Measurements from ENCODE around the gene ABHD15.

GRCh38 chr17:29611351-29612093, 44.7 kb upstream of the ABHD15 start:
- TF ChIP-seq EZH2 (IDR thresholded peaks at IDR 0.05; ENCODE audit: borderline replicate concordance, insufficient read depth, low read length, poor library complexity, severe bottlenecking): no peak
- TF ChIP-seq EP300 (conservative IDR thresholded peaks at IDR 0.05; ENCODE audit: poor library complexity, severe bottlenecking): no peak
- TF ChIP-seq, protein P1, sequence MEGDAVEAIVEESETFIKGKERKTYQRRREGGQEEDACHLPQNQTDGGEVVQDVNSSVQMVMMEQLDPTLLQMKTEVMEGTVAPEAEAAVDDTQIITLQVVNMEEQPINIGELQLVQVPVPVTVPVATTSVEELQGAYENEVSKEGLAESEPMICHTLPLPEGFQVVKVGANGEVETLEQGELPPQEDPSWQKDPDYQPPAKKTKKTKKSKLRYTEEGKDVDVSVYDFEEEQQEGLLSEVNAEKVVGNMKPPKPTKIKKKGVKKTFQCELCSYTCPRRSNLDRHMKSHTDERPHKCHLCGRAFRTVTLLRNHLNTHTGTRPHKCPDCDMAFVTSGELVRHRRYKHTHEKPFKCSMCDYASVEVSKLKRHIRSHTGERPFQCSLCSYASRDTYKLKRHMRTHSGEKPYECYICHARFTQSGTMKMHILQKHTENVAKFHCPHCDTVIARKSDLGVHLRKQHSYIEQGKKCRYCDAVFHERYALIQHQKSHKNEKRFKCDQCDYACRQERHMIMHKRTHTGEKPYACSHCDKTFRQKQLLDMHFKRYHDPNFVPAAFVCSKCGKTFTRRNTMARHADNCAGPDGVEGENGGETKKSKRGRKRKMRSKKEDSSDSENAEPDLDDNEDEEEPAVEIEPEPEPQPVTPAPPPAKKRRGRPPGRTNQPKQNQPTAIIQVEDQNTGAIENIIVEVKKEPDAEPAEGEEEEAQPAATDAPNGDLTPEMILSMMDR (IDR thresholded peaks at IDR 0.05; ENCODE audit: poor library complexity, severe bottlenecking): no peak
- TF ChIP-seq POLR2AphosphoS5 (IDR thresholded peaks at IDR 0.05): no peak
- no peak for TF ChIP-seq TAF1 (IDR thresholded peaks at IDR 0.05; ENCODE audit: low read depth)
